BJ (cell line): ENCODE data around the gene ADSS1. TPM values are rescaled to one million over a fixed set of nuclear protein-coding genes. Genes with fewer than 3 reads are reported as not detected.
A peak's percentile ranks its signal among the peaks of the same experiment; 100 is the strongest.

ENCODE experiments used
- CTCF ChIA-PET: fragments of 350-600 bp; formaldehyde crosslinking; extraction: SDS; loops from one replicate; lab custom pipeline; 2021; ENCODE audit warnings: antibody characterized with exemption, inconsistent platforms; lab: Yijun Ruan, JAX
- POLR2A ChIA-PET: fragments of 300-600 bp; sonication (Branson Sonifier 250); formaldehyde crosslinking; extraction: SDS; loops from one replicate; lab custom pipeline; 2021; ENCODE audit warnings: antibody characterized with exemption; lab: Charles Lee
- DNase-seq: peaks from one replicate; pipeline ENCODE4 v3.0.0-alpha.2; 2011; ENCODE audit warnings: low read depth
- H3K27me3 ChIP-seq: 2 replicates; pipeline ENCODE4 v1.6.0; 2011; ENCODE audit warnings: low read length; ENCODE audit not compliant: control insufficient read depth, insufficient read depth
- H3K36me3 ChIP-seq: 2 replicates; pipeline ENCODE4 v1.5.1; 2011; ENCODE audit warnings: low read length; ENCODE audit not compliant: control insufficient read depth, insufficient read depth
- H3K4me3 ChIP-seq: 2 replicates; pipeline ENCODE4 v1.5.1; 2011; ENCODE audit warnings: low read depth, mild to moderate bottlenecking, control low read depth, low read length
- polyA plus RNA-seq: library from polyadenylated mRNA; depleted of rRNA; stranded (reverse); fragments of >200 nt; gene quantifications from 2 replicates; pipeline ENCODE4 v1.2.3, GENCODE V29; 2011
- TF ChIP-seq, protein P1 (sequence below): IDR thresholded peaks from 2 replicates; pipeline ENCODE4 v1.5.1; 2011; ENCODE audit warnings: low read depth, mild to moderate bottlenecking, control low read depth, inconsistent platforms, low read length, moderate library complexity; ENCODE audit not compliant: insufficient read depth

Gene ADSS1
- polyA plus RNA-seq, 1 experiment = 4.5 TPM

DNA sequence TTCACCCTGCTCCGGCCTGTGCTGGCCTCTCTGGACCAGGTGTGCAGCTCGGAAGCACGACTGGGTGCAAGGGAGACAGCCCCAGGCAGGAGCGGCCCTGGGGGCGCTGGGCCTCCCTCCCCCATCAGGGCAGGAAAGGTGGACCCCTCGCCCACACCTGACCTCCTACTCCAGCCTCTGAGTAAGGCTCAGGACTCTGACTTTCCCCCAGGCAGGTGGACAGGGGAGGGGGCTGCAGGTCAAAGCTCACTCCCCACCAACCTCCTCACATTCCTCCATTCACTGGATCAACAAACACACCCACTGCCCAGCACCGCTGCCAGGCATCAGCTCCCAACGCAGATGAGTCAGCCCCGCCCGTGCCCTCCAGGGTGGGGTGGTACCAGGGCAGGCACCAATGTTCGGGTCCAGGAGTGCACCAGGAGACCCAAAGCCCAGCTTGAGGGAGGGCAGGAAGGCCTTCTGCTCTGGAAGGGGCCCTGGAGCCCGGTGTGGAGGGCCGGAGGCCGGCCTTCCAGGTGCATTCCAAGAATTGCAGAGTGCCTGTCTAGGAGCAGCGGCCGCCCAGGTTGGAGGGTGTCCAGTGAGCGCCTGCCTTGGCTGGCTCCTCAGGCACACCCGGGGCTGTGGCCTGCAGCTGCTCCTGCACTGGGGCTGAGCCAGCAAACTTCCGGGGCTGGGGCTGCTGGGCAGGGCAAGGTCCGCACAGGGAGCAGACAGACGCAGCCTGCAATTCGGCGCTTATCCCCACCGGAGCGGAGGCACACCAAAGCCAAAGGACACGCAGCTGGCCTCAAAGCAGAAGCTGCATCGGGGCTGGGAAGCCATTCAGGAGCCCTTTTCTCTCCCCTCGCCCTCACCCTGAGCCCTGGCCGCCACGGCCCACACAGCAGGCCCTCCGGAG, 36.2 kb upstream of the ADSS1 start:
- DNase-seq = no peak
- Histone ChIP-seq H3K36me3 (peaks cover 2% of the 10 kb centered on the region), H3K4me3 (no peak overlapping the region), H3K27me3 (no peaks in the 10 kb centered on the region)
- POLR2A ChIA-PET = no interaction called here
- TF ChIP-seq, protein P1, sequence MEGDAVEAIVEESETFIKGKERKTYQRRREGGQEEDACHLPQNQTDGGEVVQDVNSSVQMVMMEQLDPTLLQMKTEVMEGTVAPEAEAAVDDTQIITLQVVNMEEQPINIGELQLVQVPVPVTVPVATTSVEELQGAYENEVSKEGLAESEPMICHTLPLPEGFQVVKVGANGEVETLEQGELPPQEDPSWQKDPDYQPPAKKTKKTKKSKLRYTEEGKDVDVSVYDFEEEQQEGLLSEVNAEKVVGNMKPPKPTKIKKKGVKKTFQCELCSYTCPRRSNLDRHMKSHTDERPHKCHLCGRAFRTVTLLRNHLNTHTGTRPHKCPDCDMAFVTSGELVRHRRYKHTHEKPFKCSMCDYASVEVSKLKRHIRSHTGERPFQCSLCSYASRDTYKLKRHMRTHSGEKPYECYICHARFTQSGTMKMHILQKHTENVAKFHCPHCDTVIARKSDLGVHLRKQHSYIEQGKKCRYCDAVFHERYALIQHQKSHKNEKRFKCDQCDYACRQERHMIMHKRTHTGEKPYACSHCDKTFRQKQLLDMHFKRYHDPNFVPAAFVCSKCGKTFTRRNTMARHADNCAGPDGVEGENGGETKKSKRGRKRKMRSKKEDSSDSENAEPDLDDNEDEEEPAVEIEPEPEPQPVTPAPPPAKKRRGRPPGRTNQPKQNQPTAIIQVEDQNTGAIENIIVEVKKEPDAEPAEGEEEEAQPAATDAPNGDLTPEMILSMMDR = no peak
- CTCF ChIA-PET = interaction anchor here (0.7 to 1.9 kb wide), 7 partner anchors 10 to 81 kb away, joined by 3 to 5 read pairs (median 3); no protein-coding TSS in a partner anchor

DNA sequence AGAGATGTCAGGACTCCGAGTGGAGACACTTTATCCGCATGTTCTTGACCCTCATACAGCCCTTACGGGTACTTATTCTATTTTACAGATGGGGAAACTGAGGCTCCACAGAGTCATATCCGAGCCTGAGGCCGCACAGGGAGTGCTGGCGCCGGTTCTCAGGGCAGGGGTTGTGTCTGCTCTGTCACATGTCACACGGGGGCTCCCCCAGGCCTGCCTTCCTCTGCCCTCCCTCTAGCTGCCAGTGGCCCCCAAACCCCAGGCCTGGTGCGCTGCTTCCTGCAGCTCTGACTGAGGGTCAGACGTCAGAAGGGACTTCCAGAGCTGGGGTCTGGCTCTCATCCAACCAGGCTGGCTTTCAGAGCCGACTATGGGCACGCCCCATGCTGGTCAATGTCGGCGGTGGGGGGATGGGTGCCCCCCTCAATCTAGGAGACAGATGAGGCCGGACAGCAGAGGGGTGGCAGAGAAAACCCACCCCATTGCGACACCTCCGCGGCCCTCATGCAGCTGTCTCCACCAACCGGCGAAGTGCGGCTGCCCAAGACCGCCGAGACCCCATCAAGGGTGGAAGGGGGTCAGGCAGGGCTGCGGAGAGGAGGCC, 35.4 kb upstream of the ADSS1 start:
- Histone ChIP-seq H3K4me3 (peak overlapping the region; percentile 91), H3K27me3 (no peaks in the 10 kb centered on the region), H3K36me3 (peaks cover 2% of the 10 kb centered on the region)
- ChIA-PET CTCF (interaction anchor here (0.7 to 1.5 kb wide), 3 partner anchors 9 to 81 kb away, joined by 3 to 4 read pairs (median 3); no protein-coding TSS in a partner anchor), POLR2A (no interaction called here)
- TF ChIP-seq, protein P1 = no peak
- no peak for DNase-seq

DNA sequence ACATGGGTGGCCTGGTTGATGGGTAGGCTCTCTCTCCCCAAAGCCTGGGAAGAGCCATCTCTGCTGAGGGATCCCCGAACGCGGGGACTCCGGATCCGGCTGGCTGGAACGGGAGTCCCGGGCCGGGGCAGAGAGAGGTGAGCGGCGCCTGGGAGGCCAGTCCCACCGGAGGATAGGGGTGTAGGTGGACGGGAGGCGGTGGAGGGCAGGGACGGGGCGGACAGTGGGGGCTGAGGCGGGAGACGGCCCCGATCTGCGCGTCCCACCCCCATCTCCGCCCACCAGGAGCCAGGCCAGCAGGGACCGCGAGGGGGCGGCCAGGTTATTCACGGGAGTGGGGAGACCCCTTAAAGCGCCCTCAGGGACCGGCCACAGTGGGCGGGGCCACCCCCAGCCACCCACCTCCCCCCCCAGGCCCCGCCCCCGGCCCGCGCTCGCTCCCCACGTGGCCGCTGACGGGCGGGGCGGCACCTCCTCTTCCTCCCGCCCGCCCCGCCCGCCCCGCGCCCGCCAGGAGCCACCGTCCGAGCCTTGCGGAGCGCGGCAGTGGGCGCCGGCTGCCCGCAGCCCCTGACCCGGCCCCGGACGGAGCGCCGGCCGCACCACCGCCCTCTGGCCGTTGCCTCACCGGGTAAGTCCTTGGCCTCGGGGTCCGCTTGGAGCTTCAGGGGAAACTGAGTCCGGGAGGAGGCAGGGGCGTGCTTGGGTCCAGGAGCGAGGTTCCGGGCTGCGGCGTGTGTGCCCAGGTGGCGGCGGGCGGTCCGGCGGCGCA, 34.7 kb upstream of the ADSS1 start, which contains the start of gene INF2:
INF2 (plus strand) TSS at position 510 of the 772 bp plus-strand sequence. CDS start 11,748 bp downstream, outside the sequence.
- no peaks in the 10 kb centered on the region for H3K27me3 ChIP-seq
- no peak for DNase-seq
- peak within 1 kb of the TSS; percentile 91 for H3K4me3 ChIP-seq
- CTCF ChIA-PET = interaction anchor here (1.0 kb wide), 1 partner anchor 9 kb away, joined by 3 read pairs; no protein-coding TSS in a partner anchor
- TF ChIP-seq, protein P1 = no peak
- POLR2A ChIA-PET = no interaction called here
- peaks cover 3% of the 10 kb centered on the region for H3K36me3 ChIP-seq

DNA sequence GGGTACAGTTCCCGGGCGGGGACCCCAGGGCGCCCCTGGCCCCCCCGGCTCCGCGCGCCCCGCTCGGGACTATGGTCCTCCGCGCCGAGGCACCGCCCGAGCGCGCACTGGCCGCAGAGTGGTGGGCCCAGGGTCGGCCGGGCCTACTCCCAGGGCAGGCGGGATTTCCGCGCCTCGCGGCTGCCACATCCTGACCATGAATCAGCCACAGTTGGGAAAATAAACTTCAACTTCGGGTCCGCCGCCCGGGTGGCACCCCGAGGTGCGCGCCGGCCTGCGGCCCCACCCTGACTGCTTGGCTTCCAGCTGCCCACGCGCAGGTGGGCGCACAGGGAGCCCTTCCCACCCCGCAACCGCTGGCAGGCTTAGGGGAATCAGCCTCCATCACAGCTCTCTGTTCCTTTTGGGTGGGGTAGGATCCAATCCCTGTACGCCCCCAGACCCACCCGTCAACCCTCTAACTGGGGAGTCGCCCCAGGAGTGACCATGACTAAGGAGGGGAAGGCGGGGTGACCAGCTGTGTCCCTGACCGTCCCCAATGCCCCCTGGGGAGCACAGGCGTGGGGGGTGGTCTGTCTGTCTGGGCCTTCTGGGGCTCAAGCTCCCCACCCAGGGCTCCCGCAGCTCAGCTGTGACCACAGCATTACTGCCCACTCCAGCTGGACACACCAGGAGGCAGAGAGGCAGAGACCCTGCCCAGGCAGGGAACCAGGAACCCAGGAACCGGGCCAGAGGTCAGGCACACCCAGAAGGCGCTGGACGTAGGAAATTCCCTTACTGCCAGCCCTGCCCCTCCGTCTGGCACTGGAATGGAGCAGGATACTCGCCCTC, 33.9 kb upstream of the ADSS1 start:
- DNase-seq = no peak
- Histone ChIP-seq H3K27me3 (no peaks in the 10 kb centered on the region), H3K4me3 (peak overlapping the region; percentile 91), H3K36me3 (peaks cover 3% of the 10 kb centered on the region)
- CTCF ChIA-PET = interaction anchor here (1.0 to 1.2 kb wide), 2 partner anchors 8 to 19 kb away, joined by 3 to 4 read pairs; no protein-coding TSS in a partner anchor
- TF ChIP-seq, protein P1 = no peak
- POLR2A ChIA-PET = no interaction called here
